HepG2 (cell line): ENCODE results near the gene INHBE. TPM values are rescaled to one million over a fixed set of nuclear protein-coding genes. Genes with fewer than 3 reads are reported as not detected.

Experiments used
- ATF7 ChIP-seq, 2 experiments: fragments of 450-650 bp in 1 of 2; sonication (generic) in 1 of 2; formaldehyde crosslinking in 1 of 2; IDR thresholded peaks; 2 replicates each; pipeline versions ENCODE4 v1.4.0 to v1.6.1; 2016 to 2020; ENCODE audit warnings: antibody characterized with exemption in 1 of 2, mild to moderate bottlenecking in 1 of 2, missing genetic modification reagents in 1 of 2
- MED13 ChIP-seq: sonication (generic); formaldehyde crosslinking; IDR thresholded peaks from 2 replicates; pipeline ENCODE4 v1.5.0; 2020; ENCODE audit warnings: missing genetic modification reagents
- MYNN ChIP-seq: sonication (generic); formaldehyde crosslinking; IDR thresholded peaks from 2 replicates; pipeline ENCODE4 v1.4.0; 2020; ENCODE audit warnings: mild to moderate bottlenecking, low read depth, missing genetic modification reagents
- NR2C2 ChIP-seq: sonication (generic); formaldehyde crosslinking; IDR thresholded peaks from 2 replicates; pipeline ENCODE4 v1.4.0; 2020; ENCODE audit warnings: missing genetic modification reagents, mild to moderate bottlenecking, moderate library complexity, borderline replicate concordance
- PHF21A ChIP-seq: sonication (generic); formaldehyde crosslinking; IDR thresholded peaks from 2 replicates; pipeline ENCODE4 v1.5.0; 2020; ENCODE audit warnings: mild to moderate bottlenecking, missing genetic modification reagents
- RAD51 ChIP-seq: fragments of 450-650 bp; IDR thresholded peaks from 2 replicates; pipeline ENCODE4 v1.6.1; 2016; ENCODE audit warnings: borderline replicate concordance
- ZC3H13 ChIP-seq: sonication (generic); formaldehyde crosslinking; IDR thresholded peaks from 2 replicates; pipeline ENCODE4 v1.8.1; 2023; ENCODE audit warnings: mild to moderate bottlenecking, missing genetic modification reagents, moderate library complexity
- ZNF589 ChIP-seq: sonication (generic); formaldehyde crosslinking; conservative IDR thresholded peaks from 2 replicates; pipeline ENCODE4 v1.8.0; 2022; ENCODE audit warnings: mild to moderate bottlenecking, moderate library complexity, missing genetic modification reagents
- polyA plus RNA-seq, 8 experiments: library from polyadenylated mRNA; depleted of rRNA in 3 of 8; stranded (reverse) in 7 of 8; unstranded in 1 of 8; fragments of >200 nt; fragmentation: Illumina TruSeq in 4 of 8; extraction: Trizol in 4 of 8; gene quantifications; 2 replicates each; pipeline versions ENCODE4 v1.2.1 to v1.2.3, GENCODE V29; 2011 to 2016; ENCODE audit warnings: low read depth in 4 of 8, missing spikeins in 1 of 8, mixed read lengths in 1 of 8; ENCODE audit not compliant: insufficient read depth in 1 of 8
- total RNA-seq, 5 experiments: library from RNA; depleted of rRNA; stranded (reverse); fragments of >200 nt; fragmentation: Illumina TruSeq; extraction: Trizol; gene quantifications; 2 replicates each; pipeline ENCODE4 v1.2.3, GENCODE V29; 2016; ENCODE audit warnings: low read depth in 1 of 5
- TF ChIP-seq, protein P1 (sequence below): sonication (generic); formaldehyde crosslinking; IDR thresholded peaks from 2 replicates; pipeline ENCODE4 v1.4.0; 2020; ENCODE audit warnings: missing genetic modification reagents, mild to moderate bottlenecking, borderline replicate concordance
- TF ChIP-seq, protein P2 (sequence below): sonication (generic); formaldehyde crosslinking; IDR thresholded peaks from 2 replicates; pipeline ENCODE4 v1.8.0; 2022; ENCODE audit warnings: mild to moderate bottlenecking, missing genetic modification reagents, borderline replicate concordance
- TF ChIP-seq, protein P3 (sequence below): sonication (generic); formaldehyde crosslinking; IDR thresholded peaks from 2 replicates; pipeline ENCODE4 v1.9.0; 2021; ENCODE audit warnings: missing genetic modification reagents, mild to moderate bottlenecking, borderline replicate concordance

INHBE gene
- total and polyA plus RNA-seq, 2 of the 13 experiments (the other 11 are each of a cell fraction or from before 2014, with no cell fraction given): 17.0 to 32.0 TPM

DNA sequence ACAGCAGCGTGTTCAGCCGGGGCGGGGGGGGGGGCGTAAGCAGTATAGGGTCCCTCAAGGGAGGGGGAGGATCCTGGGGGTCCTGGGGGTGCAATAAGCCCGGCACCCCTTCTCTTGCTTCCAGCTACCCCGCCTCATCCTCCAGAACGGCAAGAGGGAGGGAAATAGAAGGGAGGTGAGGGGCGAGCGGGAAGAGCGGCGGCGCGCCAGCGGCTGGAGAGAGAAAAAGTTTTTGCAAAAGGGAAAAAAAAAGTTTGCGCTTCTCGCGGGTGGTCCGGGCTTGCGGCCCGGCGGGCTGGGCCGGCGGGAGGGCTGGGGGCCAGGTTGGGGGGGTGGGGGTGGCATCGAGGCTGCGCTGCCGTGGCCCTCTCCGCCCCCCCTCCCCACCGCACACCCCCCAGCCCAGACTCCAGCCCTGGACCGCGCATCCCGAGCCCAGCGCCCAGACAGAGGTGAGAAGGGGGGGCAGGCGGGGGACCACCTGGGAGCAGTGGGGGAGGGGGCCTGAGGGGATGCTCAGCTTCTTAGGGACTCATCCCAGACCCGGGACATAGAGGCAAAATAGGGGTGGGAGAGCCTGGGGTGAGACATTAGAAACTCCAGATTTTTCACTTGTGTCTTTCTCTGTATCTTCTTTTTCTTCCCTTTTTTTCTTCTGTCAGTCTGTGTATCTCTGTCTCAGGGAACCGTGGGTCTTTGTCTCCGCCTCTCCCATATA lies 4.8 kb downstream of the INHBE start, which contains the start of gene GLI1 (continued):
- TF ChIP-seq, protein P1, sequence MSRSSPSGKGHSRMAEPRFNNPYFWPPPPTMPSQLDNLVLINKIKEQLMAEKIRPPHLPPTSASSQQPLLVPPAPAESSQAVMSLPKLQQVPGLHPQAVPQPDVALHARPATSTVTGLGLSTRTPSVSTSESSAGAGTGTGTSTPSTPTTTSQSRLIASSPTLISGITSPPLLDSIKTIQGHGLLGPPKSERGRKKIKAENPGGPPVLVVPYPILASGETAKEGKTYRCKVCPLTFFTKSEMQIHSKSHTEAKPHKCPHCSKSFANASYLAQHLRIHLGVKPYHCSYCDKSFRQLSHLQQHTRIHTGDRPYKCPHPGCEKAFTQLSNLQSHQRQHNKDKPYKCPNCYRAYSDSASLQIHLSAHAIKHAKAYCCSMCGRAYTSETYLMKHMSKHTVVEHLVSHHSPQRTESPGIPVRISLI: 0 out of 2 replicates have a peak, but pooled peaks have one; percentile 4
- TF ChIP-seq, protein P2, sequence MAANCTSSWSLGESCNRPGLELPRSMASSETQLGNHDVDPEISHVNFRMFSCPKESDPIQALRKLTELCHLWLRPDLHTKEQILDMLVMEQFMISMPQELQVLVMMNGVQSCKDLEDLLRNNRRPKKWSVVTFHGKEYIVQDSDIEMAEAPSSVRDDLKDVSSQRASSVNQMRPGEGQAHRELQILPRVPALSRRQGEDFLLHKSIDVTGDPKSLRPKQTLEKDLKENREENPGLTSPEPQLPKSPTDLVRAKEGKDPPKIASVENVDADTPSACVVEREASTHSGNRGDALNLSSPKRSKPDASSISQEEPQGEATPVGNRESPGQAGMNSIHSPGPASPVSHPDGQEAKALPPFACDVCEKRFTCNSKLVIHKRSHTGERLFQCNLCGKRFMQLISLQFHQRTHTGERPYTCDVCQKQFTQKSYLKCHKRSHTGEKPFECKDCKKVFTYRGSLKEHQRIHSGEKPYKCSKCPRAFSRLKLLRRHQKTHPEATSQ (CRISPR knock-in tag): no peak
- TF ChIP-seq, protein P3, sequence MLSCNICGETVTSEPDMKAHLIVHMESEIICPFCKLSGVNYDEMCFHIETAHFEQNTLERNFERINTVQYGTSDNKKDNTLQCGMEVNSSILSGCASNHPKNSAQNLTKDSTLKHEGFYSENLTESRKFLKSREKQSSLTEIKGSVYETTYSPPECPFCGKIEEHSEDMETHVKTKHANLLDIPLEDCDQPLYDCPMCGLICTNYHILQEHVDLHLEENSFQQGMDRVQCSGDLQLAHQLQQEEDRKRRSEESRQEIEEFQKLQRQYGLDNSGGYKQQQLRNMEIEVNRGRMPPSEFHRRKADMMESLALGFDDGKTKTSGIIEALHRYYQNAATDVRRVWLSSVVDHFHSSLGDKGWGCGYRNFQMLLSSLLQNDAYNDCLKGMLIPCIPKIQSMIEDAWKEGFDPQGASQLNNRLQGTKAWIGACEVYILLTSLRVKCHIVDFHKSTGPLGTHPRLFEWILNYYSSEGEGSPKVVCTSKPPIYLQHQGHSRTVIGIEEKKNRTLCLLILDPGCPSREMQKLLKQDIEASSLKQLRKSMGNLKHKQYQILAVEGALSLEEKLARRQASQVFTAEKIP: no peak
- TF ChIP-seq MYNN (CRISPR knock-in tag) (no peak), MED13 (CRISPR knock-in tag) (no peak), ZC3H13 (CRISPR knock-in tag) (no peak), NR2C2 (0 out of 2 replicates have a peak, but pooled peaks have one; percentile 3), RAD51 (no peak), PHF21A (0 out of 2 replicates have a peak, but pooled peaks have one; percentile 5), ZNF589 (CRISPR knock-in tag) (no peak), ATF7 (IDR thresholded peaks at IDR 0.05) (no peak), ATF7 (CRISPR knock-in tag; IDR thresholded peaks at IDR 0.05) (no peak)
